HG03060 (cell line): ENCODE results near the gene MFN2.
"Not testable (repeated sequence)": the region's sequence is repeated elsewhere in the genome, so short reads cannot be mapped to it uniquely, and the experiment has no call there.

Experiments
- ATAC-seq: cut with Tn5 transposase; IDR thresholded peaks from one replicate; pipeline ENCODE4 v1.9.1; 2021; ENCODE audit warnings: low read depth, moderate number of reproducible peaks; ENCODE audit not compliant: unreplicated experiment

Gene MFN2

DNA sequence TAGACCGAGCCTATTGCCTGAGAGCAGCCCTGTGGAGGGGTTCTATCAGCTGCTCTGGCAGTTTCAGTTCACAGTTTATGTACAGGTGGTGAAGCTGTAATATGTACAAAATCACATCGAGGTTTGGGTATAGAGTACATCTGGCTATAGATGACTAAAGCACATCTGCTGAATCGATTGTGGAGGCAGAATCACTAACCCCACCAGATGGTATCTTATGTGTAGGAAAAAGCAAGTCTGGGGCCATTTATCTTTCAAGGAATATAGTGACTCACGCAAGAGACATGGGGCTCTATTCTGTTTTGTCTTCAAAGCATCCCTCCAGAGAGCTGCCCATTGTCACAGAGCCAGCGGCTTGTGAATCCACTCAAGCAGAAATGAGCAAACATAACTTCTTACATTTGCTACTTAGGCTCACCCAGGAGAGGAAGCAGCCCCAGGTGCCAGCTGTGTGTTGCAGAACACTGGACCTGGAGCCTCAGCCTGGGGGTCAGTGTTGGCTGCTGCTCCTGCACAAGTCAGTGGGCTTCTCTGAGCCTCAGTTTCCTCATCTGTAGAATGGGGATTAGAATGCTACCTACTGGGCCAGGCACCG lies 60.3 kb downstream of the MFN2 start:
- peak; percentile 64 for ATAC-seq

- ATAC-seq = not testable (repeated sequence)
These were observed 64.1 kb downstream of the MFN2 start for GRCh38 chr1:12044187-12044877.

DNA sequence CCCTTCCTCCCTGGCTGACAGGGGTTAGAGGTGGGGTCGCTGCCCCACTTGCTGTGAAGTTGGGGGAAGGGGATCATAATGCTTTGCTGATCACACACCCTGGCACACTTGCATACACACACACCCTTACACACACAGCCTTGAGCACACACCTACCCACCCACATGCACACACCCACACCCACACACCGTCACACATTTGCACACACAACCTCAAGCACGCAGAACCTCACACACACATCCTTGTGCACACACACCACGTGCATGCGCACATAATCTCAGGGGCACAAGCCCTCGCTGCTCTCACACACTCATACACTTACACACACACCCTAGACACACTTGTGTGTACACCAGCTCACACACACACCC lies 66.5 kb downstream of the MFN2 start:
- ATAC-seq = no peak

DNA sequence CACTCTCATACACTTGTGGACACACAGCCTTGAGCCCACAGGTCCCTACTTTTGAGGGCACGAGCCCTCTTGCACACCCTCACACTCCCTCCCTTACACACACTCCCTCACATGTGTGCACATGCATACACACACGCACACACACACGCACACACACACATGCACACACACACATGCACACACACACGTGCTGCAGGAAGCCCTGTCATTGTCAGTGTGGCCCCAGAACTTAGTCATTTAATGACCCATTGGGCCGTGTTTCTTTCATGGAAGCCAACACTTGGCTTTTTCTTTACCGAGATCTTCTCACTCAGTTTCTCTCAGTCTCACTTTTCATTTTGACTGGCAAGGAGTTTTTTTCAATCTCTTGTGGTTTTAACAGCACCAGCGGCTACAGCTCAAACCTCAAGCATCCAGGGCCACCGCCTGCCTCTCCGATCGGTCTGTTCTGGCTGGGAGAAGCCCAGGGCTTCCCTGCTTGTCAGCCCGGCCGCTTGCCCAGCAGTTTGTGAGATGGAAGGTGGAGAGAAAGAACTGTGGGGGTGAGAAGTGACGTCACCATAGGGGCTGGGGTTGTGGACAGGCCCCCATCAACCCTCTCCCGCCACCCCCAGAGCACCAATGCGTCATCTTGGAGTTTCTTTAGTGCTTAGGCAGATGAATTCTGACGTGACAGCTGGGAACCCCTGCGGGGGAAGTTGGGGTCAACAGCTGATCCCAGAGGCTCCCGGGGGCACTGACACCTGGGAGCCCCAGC lies 67.1 kb downstream of the MFN2 start:
- ATAC-seq = peak; percentile 35

DNA sequence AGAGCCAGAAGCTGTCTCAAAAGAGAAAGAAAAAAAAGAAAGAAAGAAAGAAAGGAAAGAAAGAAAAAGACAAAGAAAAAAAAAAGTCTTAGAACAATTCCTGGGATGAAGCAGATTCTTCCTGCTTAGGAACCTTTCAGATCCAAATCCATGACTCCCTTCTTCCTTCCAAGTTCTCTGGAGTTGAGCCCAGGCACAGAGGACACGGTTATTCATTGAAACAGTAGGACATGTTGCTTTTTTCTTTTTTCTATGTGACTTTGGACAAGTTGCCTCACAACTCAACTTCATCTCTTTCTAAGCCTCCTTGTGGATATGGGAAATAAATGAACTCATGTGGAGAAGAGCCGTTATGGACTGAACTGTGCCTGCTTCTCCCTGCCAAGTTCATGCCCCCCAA lies 68.1 kb downstream of the MFN2 start:
- ATAC-seq = no peak

GRCh38 chr1:12049616-12050015 lies 69.4 kb downstream of the MFN2 start:
- no peak for ATAC-seq

GRCh38 chr1:12051361-12051760 lies 71.1 kb downstream of the MFN2 start:
- no peak for ATAC-seq

DNA sequence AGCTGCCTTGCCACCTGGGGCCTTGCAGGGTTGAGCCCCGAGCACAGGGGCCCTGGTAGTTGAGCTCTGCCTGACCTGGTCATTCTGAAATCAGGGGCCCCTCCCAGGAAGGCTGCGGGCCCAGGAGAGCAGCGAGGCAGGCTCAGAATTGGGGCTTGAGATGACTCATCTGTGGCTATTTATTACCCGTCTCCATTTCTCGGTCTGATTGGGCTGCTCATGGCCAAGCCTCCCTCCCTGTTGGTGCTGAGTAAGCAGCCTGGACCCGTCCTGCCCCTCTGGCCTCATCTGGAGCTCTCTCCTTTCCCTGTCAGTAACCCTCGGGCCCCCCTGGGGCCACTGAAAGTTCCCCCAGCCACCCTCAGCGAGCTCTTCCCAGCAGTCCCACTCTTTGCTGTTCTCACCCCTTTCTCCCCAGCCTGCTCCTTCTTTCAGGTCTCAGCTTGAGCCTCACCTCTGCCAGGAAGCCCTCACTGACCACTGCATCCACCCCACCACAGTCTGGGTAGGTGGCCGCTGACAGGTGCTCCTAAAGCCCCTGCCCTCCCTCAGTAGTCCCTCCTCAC lies 71.8 kb downstream of the MFN2 start:
- ATAC-seq = peak; percentile 58

DNA sequence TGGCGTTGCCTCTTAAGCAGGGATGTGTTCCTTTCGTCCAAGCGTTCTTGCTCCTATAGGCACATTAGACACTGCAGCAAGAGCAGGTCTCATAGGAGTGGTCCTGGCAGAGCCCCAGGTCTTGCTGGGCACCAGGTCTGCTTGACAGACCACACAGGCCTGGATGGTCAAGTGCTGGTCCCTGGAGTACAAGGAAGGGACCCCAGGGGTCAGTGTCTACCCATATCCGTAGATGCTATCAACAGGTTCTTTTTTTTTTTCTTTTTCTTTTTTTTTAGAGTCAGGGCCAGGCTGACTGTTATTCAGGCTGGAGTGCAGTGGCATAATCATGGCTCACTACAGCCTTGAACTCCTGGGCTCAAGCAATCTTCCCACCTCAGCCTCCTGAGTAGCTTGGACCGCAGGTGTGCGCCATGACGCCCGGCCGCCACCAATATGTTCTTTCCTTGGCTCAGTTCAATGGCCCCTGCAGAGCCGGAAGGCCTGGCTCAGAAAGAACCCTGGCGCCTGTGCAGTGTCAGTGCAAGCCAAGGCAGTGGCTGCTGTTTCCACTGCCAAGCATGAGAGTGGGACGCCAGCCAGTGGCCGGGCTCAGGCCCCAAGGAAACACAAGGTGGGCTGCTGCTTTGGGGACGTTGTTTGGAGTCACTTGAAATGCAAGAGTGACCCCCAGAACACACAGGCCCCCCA lies 72.9 kb downstream of the MFN2 start:
- ATAC-seq = no peak

- no peak for ATAC-seq
These were observed 73.7 kb downstream of the MFN2 start for GRCh38 chr1:12053752-12054548.

GRCh38 chr1:12055259-12055658 lies 75.0 kb downstream of the MFN2 start:
- no peak for ATAC-seq

GRCh38 chr1:12056331-12056841 lies 76.1 kb downstream of the MFN2 start:
- ATAC-seq = no peak

DNA sequence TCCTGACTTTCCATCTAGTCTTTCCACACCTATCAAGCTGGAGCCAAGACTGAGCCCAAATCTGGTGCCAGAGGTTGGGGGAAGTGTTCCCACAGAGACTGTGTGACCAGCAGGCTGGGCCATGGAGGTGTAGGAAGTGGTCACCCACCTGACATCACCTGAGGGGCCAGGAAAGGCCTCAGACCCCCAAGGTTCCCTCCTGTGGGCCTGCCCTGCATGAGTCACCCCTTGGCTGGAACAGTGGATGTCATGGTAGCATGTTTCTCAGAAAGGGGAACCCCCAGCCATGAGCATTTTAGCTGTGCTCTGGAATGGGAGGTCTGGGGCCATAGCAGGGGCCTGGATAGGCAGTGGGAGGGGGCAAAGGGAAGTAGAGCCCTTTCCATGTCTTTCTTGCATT lies 77.1 kb downstream of the MFN2 start:
- ATAC-seq = no peak

GRCh38 chr1:12057940-12058687 lies 77.9 kb downstream of the MFN2 start:
- ATAC-seq = no peak

DNA sequence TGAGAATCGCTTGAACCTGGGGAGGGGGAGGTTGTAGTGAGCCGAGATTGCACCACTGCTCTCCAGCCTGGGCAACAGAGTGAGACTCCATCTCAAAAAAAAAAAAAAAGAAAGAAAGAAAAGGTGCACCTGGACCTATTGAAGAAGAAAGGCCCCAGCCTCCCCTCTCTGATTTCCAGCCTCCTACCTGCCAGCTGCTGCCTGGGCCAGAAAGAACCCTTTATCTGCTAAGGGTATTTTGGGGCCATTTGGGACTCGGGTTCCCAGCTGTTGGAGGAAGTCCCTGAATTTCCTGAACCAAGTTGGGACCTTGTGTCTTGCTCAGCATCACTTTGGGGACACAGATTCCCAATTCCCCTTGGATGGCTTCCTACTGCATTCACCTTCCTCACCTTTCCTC lies 79.0 kb downstream of the MFN2 start:
- ATAC-seq = no peak

GRCh38 chr1:12059722-12060464 lies 79.6 kb downstream of the MFN2 start:
- no peak for ATAC-seq

GRCh38 chr1:12060500-12060899 lies 80.3 kb downstream of the MFN2 start:
- no peak for ATAC-seq
